ENCODE results near the gene SLC2A9.

DNA sequence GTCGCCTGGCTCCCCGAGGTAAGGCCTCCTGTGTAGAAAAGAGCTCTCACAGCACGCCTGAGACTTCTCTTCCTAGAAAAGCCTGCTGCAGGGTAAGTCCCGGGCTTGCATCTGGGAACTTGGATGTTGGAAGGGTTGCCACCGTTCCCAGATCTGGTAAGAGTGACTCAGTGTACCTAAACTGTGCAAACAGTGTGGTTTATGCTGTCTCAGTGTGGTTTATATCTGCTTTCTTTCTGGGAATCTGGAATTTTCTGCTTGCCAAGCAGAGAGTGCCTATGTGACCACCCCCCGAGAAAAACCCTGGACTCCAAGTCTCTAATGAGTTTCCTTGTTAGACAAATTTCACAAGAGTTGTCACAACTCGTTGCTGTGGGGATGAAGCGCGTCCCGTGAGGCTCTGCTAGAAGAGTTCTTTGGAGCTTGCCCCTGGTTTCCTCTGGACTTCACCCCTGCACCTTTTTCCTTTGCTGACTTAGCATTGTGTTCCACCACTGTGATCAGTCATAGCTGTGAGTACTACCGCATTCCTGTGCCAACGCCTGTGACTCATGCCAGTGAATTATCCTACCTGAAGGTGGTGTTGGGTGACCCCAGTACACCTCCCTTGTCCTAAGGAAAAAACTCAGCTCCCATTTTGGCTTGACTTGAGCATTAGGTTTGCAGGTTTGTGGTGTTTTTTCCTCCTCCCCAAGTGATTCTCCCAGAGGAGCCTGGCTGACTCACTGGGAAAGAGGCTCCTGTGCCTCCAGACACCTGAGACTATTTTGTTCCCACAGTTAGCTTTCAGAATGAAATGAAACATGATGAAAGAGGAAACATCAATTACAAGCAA is 14.5 kb downstream of the SLC2A9 start:
- TF ChIP-seq, protein P1, sequence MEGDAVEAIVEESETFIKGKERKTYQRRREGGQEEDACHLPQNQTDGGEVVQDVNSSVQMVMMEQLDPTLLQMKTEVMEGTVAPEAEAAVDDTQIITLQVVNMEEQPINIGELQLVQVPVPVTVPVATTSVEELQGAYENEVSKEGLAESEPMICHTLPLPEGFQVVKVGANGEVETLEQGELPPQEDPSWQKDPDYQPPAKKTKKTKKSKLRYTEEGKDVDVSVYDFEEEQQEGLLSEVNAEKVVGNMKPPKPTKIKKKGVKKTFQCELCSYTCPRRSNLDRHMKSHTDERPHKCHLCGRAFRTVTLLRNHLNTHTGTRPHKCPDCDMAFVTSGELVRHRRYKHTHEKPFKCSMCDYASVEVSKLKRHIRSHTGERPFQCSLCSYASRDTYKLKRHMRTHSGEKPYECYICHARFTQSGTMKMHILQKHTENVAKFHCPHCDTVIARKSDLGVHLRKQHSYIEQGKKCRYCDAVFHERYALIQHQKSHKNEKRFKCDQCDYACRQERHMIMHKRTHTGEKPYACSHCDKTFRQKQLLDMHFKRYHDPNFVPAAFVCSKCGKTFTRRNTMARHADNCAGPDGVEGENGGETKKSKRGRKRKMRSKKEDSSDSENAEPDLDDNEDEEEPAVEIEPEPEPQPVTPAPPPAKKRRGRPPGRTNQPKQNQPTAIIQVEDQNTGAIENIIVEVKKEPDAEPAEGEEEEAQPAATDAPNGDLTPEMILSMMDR (IDR thresholded peaks at IDR 0.05), result no peak
- no peak for TF ChIP-seq POLR2A (IDR thresholded peaks at IDR 0.05)
